T-cell (primary cell): ENCODE data around the gene ATP7B. TPM values are rescaled to one million over a fixed set of nuclear protein-coding genes. Genes with fewer than 3 reads are reported as not detected.

Source experiments
- ATAC-seq, 4 experiments: fragments of 200-7000 bp in 3 of 4; fragments of 150-1000 bp in 1 of 4; cut with Tn5 transposase; replicated peaks in 1 of 4; 1 replicate in 3 of 4; 2 replicates in 1 of 4; pipeline ENCODE4 v1.10.0; 2021; ENCODE audit warnings: moderate library complexity in 3 of 4, mild to moderate bottlenecking in 2 of 4, moderate number of reproducible peaks in 1 of 4
- CTCF ChIA-PET, 2 donors: fragments of 300-600 bp; sonication (Branson Sonifier 250); formaldehyde crosslinking; loops; one replicate each; lab custom pipeline; 2022; ENCODE audit warnings: antibody characterized with exemption in 2 of 2; lab: Charles Lee
- POLR2A ChIA-PET, 2 donors: fragments of 300-600 bp; sonication (Branson Sonifier 250); formaldehyde crosslinking; loops; one replicate each; lab custom pipeline; 2022; ENCODE audit warnings: antibody characterized with exemption in 2 of 2; lab: Charles Lee
- DNase-seq, 35 experiments: peaks; one replicate each; pipeline versions ENCODE4 v3.0.0 to v3.0.0-alpha.2; 2013 to 2023
- H3K27ac ChIP-seq: one replicate; pipeline ENCODE4 v1.5.1; 2013; ENCODE audit warnings: low read length
- H3K27me3 ChIP-seq, 2 experiments: replicated peaks in 1 of 2; 1 replicate in 1 of 2; 2 replicates in 1 of 2; pipeline versions ENCODE4 v1.6.1 to v1.7.0; 2013; ENCODE audit warnings: low read length in 1 of 2, mixed read lengths in 1 of 2; ENCODE audit not compliant: control insufficient read depth in 2 of 2, insufficient read depth in 2 of 2; ENCODE audit errors: extremely low read depth in 1 of 2
- H3K36me3 ChIP-seq, 2 donors: 1 replicate in 1 of 2; 2 replicates in 1 of 2; pipeline versions ENCODE4 v1.6.1 to v1.7.0; 2013; ENCODE audit warnings: low read length in 1 of 2; ENCODE audit not compliant: control insufficient read depth in 2 of 2, insufficient read depth in 1 of 2; ENCODE audit errors: extremely low read depth in 1 of 2
- H3K4me1 ChIP-seq, 2 experiments: 1 replicate in 1 of 2; 2 replicates in 1 of 2; pipeline versions ENCODE4 v1.6.1 to v1.7.0; 2013; ENCODE audit warnings: low read length in 2 of 2, mixed read lengths in 1 of 2; ENCODE audit not compliant: insufficient read depth in 2 of 2, control insufficient read depth in 1 of 2; ENCODE audit errors: extremely low read depth in 1 of 2
- H3K4me3 ChIP-seq, 2 donors: 1 replicate in 1 of 2; 2 replicates in 1 of 2; pipeline versions ENCODE4 v1.5.1 to v1.7.0; 2013; ENCODE audit warnings: mild to moderate bottlenecking in 2 of 2, low read length in 1 of 2, moderate library complexity in 1 of 2; ENCODE audit not compliant: control insufficient read depth in 1 of 2; ENCODE audit errors: extremely low read depth in 1 of 2
- H3K9me3 ChIP-seq: 2 replicates; pipeline ENCODE4 v1.7.0; 2013
- H3K27ac Mint-ChIP-seq, 2 donors: one replicate each; pipeline ENCODE4 v1.8.0; 2020 to 2021; ENCODE audit warnings: mild to moderate bottlenecking in 2 of 2, mixed read lengths in 2 of 2
- H3K27me3 Mint-ChIP-seq, 2 donors: one replicate each; pipeline ENCODE4 v1.8.0; 2021 to 2022; ENCODE audit warnings: mixed read lengths in 2 of 2
- H3K36me3 Mint-ChIP-seq: one replicate; pipeline ENCODE4 v1.8.0; 2021; ENCODE audit warnings: mixed read lengths
- H3K4me1 Mint-ChIP-seq, 3 donors: one replicate each; pipeline ENCODE4 v1.8.0; 2020 to 2022; ENCODE audit warnings: mixed read lengths in 3 of 3, mild to moderate bottlenecking in 1 of 3
- H3K4me3 Mint-ChIP-seq, 3 donors: one replicate each; pipeline ENCODE4 v1.8.0; 2020 to 2022; ENCODE audit warnings: mild to moderate bottlenecking in 3 of 3, mixed read lengths in 3 of 3, moderate library complexity in 3 of 3
- H3K9me3 Mint-ChIP-seq, 3 donors: one replicate each; pipeline ENCODE4 v1.8.0; 2020 to 2022; ENCODE audit warnings: mixed read lengths in 3 of 3
- WGBS: methylation state at CpG from one replicate; pipeline ENCODE4 v1.1.5; 2013; ENCODE audit warnings: missing lambda C conversion rate; ENCODE audit not compliant: insufficient coverage; 5-methylcytosine and 5-hydroxymethylcytosine counted together
- total RNA-seq, 35 experiments: library from RNA in 6 of 35; stranded (reverse) in 6 of 35; fragments of 120-200 nt in 1 of 35; gene quantifications; one replicate each; pipeline versions ENCODE4 v1.2.1 to v1.2.4 and lab custom pipeline; 2013 to 2026

The ATP7B gene
- total RNA-seq, 5 donors from 2014 or later (not counting 1 experiment from before 2014, with no cell fraction given), result 0.99 to 2.6 (median 1.3) TPM

- no peak overlapping the region for H3K4me3 ChIP-seq
- no peak for ATAC-seq
- peaks cover 0 to 6% (median 0%) of the 10 kb centered on the region in 3 donors for H3K4me1 Mint-ChIP-seq
- peaks cover 0 to 6% of the 10 kb centered on the region in 2 experiments for H3K27me3 ChIP-seq
- no peaks in the 10 kb centered on the region for H3K36me3 ChIP-seq
- ChIA-PET CTCF (interaction anchor here in 1 of 2 donors (0.6 kb wide), 1 partner anchor 157 kb away, joined by 3 read pairs; no protein-coding TSS in a partner anchor), POLR2A (interaction anchor here in 1 of 2 donors (0.6 kb wide), 1 partner anchor 95 kb away, joined by 3 read pairs; no protein-coding TSS in a partner anchor)
- H3K4me3 Mint-ChIP-seq, result no peak overlapping the region
- 79% methylated on average over 7 of the region's 7 CpGs for WGBS
- no peaks in the 10 kb centered on the region for H3K9me3 ChIP-seq
- no peaks in the 10 kb centered on the region for H3K4me1 ChIP-seq
- H3K27ac Mint-ChIP-seq, result no peak overlapping the region
- H3K9me3 Mint-ChIP-seq, result no peaks in the 10 kb centered on the region
- no peak for DNase-seq
- H3K27me3 Mint-ChIP-seq, result peaks cover 17 to 25% of the 10 kb centered on the region in 2 donors
- no peak overlapping the region for H3K27ac ChIP-seq
- no peaks in the 10 kb centered on the region for H3K36me3 Mint-ChIP-seq
Observed at GRCh38 chr13:52004511-52005170, 6.6 kb downstream of the ATP7B start.

- no peaks in the 10 kb centered on the region for H3K9me3 ChIP-seq
- no peak overlapping the region for H3K4me3 Mint-ChIP-seq
- peaks cover 17 to 23% of the 10 kb centered on the region in 2 donors for H3K27me3 Mint-ChIP-seq
- no peaks in the 10 kb centered on the region for H3K36me3 Mint-ChIP-seq
- no peak overlapping the region for H3K27ac Mint-ChIP-seq
- H3K27ac ChIP-seq, result no peak overlapping the region
- H3K4me1 ChIP-seq, result no peaks in the 10 kb centered on the region
- H3K4me3 ChIP-seq, result no peak overlapping the region
- H3K4me1 Mint-ChIP-seq, result peaks cover 0 to 6% (median 0%) of the 10 kb centered on the region in 3 donors
- no peaks in the 10 kb centered on the region for H3K36me3 ChIP-seq
- ChIA-PET CTCF (no interaction called here), POLR2A (interaction anchor here in 1 of 2 donors (0.7 kb wide), 1 partner anchor 561 kb away, joined by 3 read pairs; no protein-coding TSS in a partner anchor)
- peaks cover 0 to 9% of the 10 kb centered on the region in 2 experiments for H3K27me3 ChIP-seq
- WGBS, result 80% methylated on average over 1 of the region's 4 CpGs
- DNase-seq (no peak), ATAC-seq (no peak)
- H3K9me3 Mint-ChIP-seq, result no peaks in the 10 kb centered on the region
Observed at GRCh38 chr13:52003541-52003940, 7.7 kb downstream of the ATP7B start.

DNA sequence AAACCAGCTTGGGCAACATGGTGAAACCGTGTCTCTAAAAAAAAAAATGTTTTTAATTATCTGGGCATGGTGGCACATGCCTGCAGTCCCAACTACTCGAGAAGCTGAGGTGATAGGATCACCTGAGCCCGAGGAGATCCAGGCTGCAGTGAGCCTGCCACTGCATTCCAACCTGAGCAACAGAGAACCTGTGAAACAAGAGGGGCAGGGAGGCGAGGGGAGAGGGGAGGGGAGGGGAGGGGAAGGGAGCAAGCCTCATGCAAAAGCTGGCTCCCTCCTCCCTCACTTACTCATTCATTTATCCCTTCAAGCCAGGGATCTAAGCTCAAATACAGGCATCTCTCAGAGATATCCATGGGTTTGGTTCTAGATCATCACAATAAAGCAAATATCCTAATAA is 8.9 kb downstream of the ATP7B start:
- no peak overlapping the region for H3K27ac ChIP-seq
- no peaks in the 10 kb centered on the region for H3K4me1 ChIP-seq
- Mint-ChIP-seq H3K27ac (no peak overlapping the region), H3K4me1 (peaks cover 0 to 6% (median 0%) of the 10 kb centered on the region in 3 donors), H3K9me3 (no peaks in the 10 kb centered on the region), H3K4me3 (no peak overlapping the region), H3K36me3 (no peaks in the 10 kb centered on the region), H3K27me3 (peaks cover 18 to 21% of the 10 kb centered on the region in 2 donors)
- peaks cover 0 to 11% of the 10 kb centered on the region in 2 experiments for H3K27me3 ChIP-seq
- 100% methylated on average over 2 of the region's 4 CpGs for WGBS
- DNase-seq, result no peak
- CTCF ChIA-PET, result interaction anchor here (0.8 to 1.7 kb wide), 4 partner anchors 10 to 11 kb away, joined by 3 to 8 read pairs (median 3); partner anchors contain the start of gene ALG11 (in 1 of the 2)
- no peaks in the 10 kb centered on the region for H3K9me3 ChIP-seq
- H3K4me3 ChIP-seq, result no peak overlapping the region
- no peaks in the 10 kb centered on the region for H3K36me3 ChIP-seq
- POLR2A ChIA-PET, result interaction anchor here in 1 of 2 donors (0.6 kb wide), 1 partner anchor 218 kb away, joined by 6 read pairs; no protein-coding TSS in a partner anchor
- no peak for ATAC-seq

- H3K27me3 ChIP-seq, result peaks cover 0 to 15% of the 10 kb centered on the region in 2 experiments
- ATAC-seq, result peak; percentile 72 to 83 (median 78)
- 51% methylated on average over 3 of the region's 3 CpGs for WGBS
- no peak overlapping the region for H3K4me3 ChIP-seq
- no peaks in the 10 kb centered on the region for H3K36me3 Mint-ChIP-seq
- no peaks in the 10 kb centered on the region for H3K9me3 ChIP-seq
- ChIA-PET POLR2A (no interaction called here), CTCF (interaction anchor here (0.7 to 1.7 kb wide), 5 partner anchors 12 to 449 kb away, joined by 3 to 8 read pairs (median 3); partner anchors contain the start of genes ALG11 (in 1 of the 2) and VPS36 (in 1 of the 2))
- peaks cover 0 to 6% (median 0%) of the 10 kb centered on the region in 3 donors for H3K4me1 Mint-ChIP-seq
- DNase-seq, result peak in 2 of 35 experiments; percentile 5 to 58
- H3K27me3 Mint-ChIP-seq, result peaks cover 12 to 20% of the 10 kb centered on the region in 2 donors
- H3K36me3 ChIP-seq, result no peaks in the 10 kb centered on the region
- H3K27ac Mint-ChIP-seq, result no peak overlapping the region
- H3K9me3 Mint-ChIP-seq, result no peaks in the 10 kb centered on the region
- no peak overlapping the region for H3K4me3 Mint-ChIP-seq
- no peaks in the 10 kb centered on the region for H3K4me1 ChIP-seq
- H3K27ac ChIP-seq, result no peak overlapping the region
Observed at GRCh38 chr13:52001120-52001731, 10.0 kb downstream of the ATP7B start.

- Histone ChIP-seq H3K36me3 (no peaks in the 10 kb centered on the region), H3K27ac (no peak overlapping the region), H3K9me3 (no peaks in the 10 kb centered on the region), H3K27me3 (peaks cover 0 to 17% of the 10 kb centered on the region in 2 experiments), H3K4me3 (no peak overlapping the region), H3K4me1 (no peaks in the 10 kb centered on the region)
- peaks cover 0 to 12% (median 0%) of the 10 kb centered on the region in 3 donors for H3K4me1 Mint-ChIP-seq
- DNase-seq (no peak), ATAC-seq (no peak)
- H3K4me3 Mint-ChIP-seq, result no peak overlapping the region
- WGBS, result 88% methylated on average over 1 of the region's 1 CpG
- ChIA-PET POLR2A (interaction anchor here in 1 of 2 donors (0.8 kb wide), 1 partner anchor 8 kb away, joined by 3 read pairs; no protein-coding TSS in a partner anchor), CTCF (no interaction called here)
- no peak overlapping the region for H3K27ac Mint-ChIP-seq
- no peaks in the 10 kb centered on the region for H3K9me3 Mint-ChIP-seq
- peaks cover 16 to 20% of the 10 kb centered on the region in 2 donors for H3K27me3 Mint-ChIP-seq
- no peaks in the 10 kb centered on the region for H3K36me3 Mint-ChIP-seq
Observed at GRCh38 chr13:51999921-52000320, 11.3 kb downstream of the ATP7B start.

- WGBS, result 84% methylated on average over 13 of the region's 13 CpGs
- H3K27me3 Mint-ChIP-seq, result peaks cover 16 to 20% of the 10 kb centered on the region in 2 donors
Observed at GRCh38 chr13:51999510-51999911, 11.7 kb downstream of the ATP7B start.

More at GRCh38 chr13:51999510-51999911, 11.7 kb downstream of the ATP7B start:
- H3K36me3 Mint-ChIP-seq, result no peaks in the 10 kb centered on the region
- Histone ChIP-seq H3K27me3 (peaks cover 0 to 17% of the 10 kb centered on the region in 2 experiments), H3K4me1 (no peaks in the 10 kb centered on the region), H3K9me3 (no peaks in the 10 kb centered on the region), H3K36me3 (no peaks in the 10 kb centered on the region), H3K4me3 (no peak overlapping the region), H3K27ac (no peak overlapping the region)
- no peak overlapping the region for H3K4me3 Mint-ChIP-seq
- ChIA-PET POLR2A (interaction anchor here in 1 of 2 donors (0.8 kb wide), 1 partner anchor 9 kb away, joined by 3 read pairs; no protein-coding TSS in a partner anchor), CTCF (no interaction called here)
- H3K9me3 Mint-ChIP-seq, result no peaks in the 10 kb centered on the region
- peaks cover 0 to 12% (median 0%) of the 10 kb centered on the region in 3 donors for H3K4me1 Mint-ChIP-seq
- ATAC-seq, result no peak
- no peak for DNase-seq
- H3K27ac Mint-ChIP-seq, result no peak overlapping the region
